ENCODE measurements around the gene LRATD1. TPM values are rescaled to one million over a fixed set of nuclear protein-coding genes. Genes with fewer than 3 reads are reported as not detected.
A peak's percentile ranks its signal among the peaks of the same experiment; 100 is the strongest.

The LRATD1 gene
- total RNA-seq, 1 experiment from 2014 or later, result not detected

DNA sequence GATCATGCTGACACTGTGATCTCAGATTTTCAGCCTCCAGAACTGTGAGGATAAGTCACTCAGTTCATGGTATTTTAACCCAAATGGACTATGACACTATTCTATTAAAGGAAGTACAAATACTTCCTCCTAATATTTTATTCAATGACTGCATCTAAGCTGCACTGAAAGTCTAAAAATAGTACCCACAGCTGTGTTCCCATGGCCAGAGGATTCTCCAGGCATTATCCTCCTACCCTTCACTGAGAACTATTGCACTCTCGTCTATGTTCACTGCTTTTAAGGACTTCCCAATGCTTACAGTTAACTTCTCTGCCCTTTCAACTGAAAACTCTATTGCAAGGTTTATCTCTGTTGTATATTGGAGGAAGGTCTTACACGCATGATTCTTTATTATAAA lies 15.2 kb downstream of the LRATD1 start:
- no peaks in the 10 kb centered on the region for H3K4me1 ChIP-seq
- H3K36me3 ChIP-seq, result no peaks in the 10 kb centered on the region
- no peaks in the 10 kb centered on the region for H3K9me3 ChIP-seq (replicated peaks)
- H3K27me3 ChIP-seq, result no peaks in the 10 kb centered on the region
- H3K4me3 ChIP-seq, result no peak overlapping the region
- no peak for DNase-seq
- H3K27ac ChIP-seq, result no peak overlapping the region

DNA sequence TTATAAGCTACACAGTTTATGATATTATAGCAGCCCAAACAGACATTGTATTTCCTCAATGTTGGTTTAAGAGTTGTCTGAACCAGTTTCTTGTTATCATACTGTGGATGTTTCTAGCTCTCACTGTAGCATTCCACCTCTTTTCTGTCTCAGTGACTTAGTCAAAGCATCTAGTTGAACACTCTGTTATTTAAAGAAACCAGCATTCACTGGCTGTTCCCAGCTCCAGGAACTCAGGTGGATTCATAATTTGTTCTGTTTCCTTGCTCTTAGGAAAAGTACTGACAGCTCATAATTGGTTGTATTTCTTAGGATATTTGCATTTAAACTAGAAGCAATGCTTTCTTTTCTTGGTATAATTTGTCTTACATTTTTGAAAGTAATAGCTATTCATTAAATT lies 17.5 kb downstream of the LRATD1 start:
- H3K27me3 ChIP-seq, result no peaks in the 10 kb centered on the region
- H3K4me1 ChIP-seq, result no peaks in the 10 kb centered on the region
- no peak overlapping the region for H3K27ac ChIP-seq
- no peaks in the 10 kb centered on the region for H3K36me3 ChIP-seq
- DNase-seq, result no peak
- H3K9me3 ChIP-seq (replicated peaks), result no peaks in the 10 kb centered on the region
- H3K4me3 ChIP-seq, result no peak overlapping the region

DNA sequence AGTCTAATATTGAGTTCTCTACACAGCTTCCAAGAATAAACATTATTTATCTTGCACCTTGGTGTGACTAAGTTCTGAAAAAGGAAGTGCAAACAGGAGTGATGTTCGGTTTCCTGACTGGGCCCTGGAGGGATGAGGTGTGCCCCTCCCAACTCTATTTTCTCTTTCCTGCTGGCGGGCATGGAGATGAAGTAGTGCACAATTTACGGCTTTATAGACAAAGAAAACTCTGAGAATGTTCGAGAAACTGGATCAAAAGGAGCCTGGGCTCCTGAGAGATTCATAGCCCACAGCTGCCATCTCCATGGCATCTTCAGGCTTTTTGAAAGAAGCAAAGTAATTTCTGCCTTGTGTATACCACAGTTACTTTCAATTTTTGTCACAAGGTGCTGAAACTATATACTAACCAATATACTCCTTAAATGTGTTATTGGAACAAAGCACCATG lies 22.3 kb downstream of the LRATD1 start:
- Histone ChIP-seq H3K4me1 (no peaks in the 10 kb centered on the region), H3K27me3 (no peaks in the 10 kb centered on the region), H3K4me3 (no peak overlapping the region), H3K27ac (no peak overlapping the region), H3K36me3 (no peaks in the 10 kb centered on the region), H3K9me3 (replicated peaks) (no peaks in the 10 kb centered on the region)
- no peak for DNase-seq

DNA sequence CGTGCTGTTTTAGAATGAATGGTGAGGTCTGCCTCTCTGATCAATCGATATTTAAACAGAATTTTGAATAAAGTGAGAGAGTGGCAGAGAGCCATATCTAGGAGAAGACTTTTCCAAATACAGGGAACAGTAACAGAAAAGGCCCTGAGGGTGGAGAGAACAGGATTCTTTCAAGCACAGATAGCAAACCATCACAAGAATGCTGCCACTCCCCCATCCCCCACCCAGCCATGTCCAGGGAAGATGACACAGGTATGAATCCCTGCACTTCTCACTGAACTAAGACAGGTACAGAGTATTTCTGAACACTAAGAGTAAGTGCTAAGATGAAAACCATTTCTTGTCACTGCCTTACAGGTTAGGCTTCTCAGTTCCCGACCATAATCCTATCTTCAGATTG lies 23.6 kb downstream of the LRATD1 start:
- no peak overlapping the region for H3K4me3 ChIP-seq
- DNase-seq, result no peak
- no peak overlapping the region for H3K27ac ChIP-seq
- no peaks in the 10 kb centered on the region for H3K36me3 ChIP-seq
- H3K9me3 ChIP-seq (replicated peaks), result no peaks in the 10 kb centered on the region
- no peaks in the 10 kb centered on the region for H3K27me3 ChIP-seq
- no peaks in the 10 kb centered on the region for H3K4me1 ChIP-seq

DNA sequence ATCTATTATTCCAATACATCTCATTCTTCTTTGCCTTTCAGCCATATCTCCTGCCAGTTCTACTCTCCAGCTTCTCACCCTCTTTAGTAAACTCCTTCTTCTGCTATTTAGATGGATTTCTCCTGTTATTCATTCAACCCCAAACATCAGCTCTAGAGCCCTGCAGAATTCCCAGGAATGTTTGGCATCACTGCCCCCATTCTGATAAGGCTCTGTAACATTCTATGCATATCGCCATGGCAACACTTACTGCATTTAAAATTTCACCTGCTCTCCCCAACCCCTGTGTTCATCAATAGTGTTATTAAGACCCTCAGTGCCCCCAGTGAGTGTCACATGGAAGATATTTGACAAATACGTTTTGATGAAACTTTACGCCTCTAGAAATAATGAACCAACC lies 28.6 kb downstream of the LRATD1 start:
- DNase-seq, result no peak
- H3K27ac ChIP-seq, result no peak overlapping the region
- H3K36me3 ChIP-seq, result no peaks in the 10 kb centered on the region
- no peak overlapping the region for H3K4me3 ChIP-seq
- no peaks in the 10 kb centered on the region for H3K27me3 ChIP-seq
- H3K9me3 ChIP-seq (replicated peaks), result no peaks in the 10 kb centered on the region
- no peaks in the 10 kb centered on the region for H3K4me1 ChIP-seq

DNA sequence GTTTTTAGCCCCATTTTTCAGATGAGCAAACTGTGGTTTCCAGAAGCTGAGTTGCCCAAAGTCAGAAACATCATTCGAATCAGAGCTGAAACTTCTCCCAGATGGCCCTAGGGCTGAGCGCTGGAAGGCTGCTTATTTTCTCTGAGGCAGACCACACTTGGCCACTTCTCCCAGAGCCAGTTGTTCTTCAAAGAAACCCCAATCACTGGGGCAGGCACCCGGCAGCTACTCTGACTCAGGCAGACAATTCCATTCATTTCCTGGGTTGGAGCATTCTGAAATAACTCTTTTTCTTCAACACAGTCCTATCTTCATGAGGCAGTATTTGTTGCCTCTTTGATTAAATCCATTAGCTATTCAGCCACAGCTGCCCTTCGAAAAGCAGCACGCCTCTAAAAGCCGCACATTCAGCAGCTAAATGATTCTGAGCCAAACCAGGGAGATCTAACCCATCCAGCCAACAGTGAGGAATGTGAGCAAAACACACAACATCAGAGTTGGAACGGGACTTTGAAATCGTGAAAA lies 40.9 kb downstream of the LRATD1 start:
- DNase-seq, result no peak

DNA sequence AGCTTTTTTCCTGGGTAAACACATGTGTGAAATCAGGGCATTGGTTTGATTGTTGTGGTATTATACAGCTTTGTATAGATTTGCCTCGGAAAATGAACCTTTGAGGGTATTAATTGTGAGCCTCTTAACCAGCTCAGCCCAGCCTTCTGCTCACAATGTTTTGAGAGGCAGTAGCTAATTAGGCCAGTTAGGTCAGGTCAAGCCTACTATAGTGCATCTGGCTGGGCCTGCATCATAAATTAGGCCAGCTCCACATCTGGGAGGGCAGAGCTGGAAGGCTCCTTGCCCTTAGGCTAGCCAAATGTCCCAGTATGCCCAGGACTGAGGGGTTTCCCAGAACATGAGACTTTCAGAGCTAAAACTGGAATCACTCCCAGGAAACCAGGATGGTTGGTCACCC lies 43.0 kb downstream of the LRATD1 start:
- H3K4me1 ChIP-seq, result no peaks in the 10 kb centered on the region
- no peaks in the 10 kb centered on the region for H3K36me3 ChIP-seq
- DNase-seq, result no peak
- H3K9me3 ChIP-seq (replicated peaks), result no peaks in the 10 kb centered on the region
- H3K27ac ChIP-seq, result no peak overlapping the region
- H3K4me3 ChIP-seq, result no peak overlapping the region
- H3K27me3 ChIP-seq, result no peaks in the 10 kb centered on the region

More for the DNA sequence above, 40.9 kb downstream of the LRATD1 start:
- H3K4me3 ChIP-seq, result no peak overlapping the region
- H3K27me3 ChIP-seq, result no peaks in the 10 kb centered on the region
- no peaks in the 10 kb centered on the region for H3K9me3 ChIP-seq (replicated peaks)
- no peaks in the 10 kb centered on the region for H3K4me1 ChIP-seq
- H3K36me3 ChIP-seq, result no peaks in the 10 kb centered on the region
- no peak overlapping the region for H3K27ac ChIP-seq

DNA sequence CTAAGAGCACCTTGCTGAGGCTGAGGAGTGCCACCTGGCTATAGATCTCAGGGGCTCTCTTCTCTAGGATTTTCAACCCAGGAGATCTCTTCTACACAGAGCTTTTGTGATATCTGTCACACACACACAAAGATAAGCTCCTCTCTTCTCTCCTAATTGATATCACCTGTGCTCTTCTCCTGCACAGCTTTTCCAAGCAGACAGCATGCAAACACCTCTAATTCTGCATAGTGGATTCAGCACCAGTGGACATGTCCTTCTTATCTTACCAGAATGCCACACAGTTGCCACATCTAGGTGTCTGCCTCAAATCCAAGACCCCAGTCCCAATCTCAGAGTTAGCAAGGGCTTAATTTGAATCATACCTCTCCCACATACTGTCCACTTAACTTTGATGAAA lies 43.9 kb downstream of the LRATD1 start:
- no peak overlapping the region for H3K27ac ChIP-seq
- no peaks in the 10 kb centered on the region for H3K4me1 ChIP-seq
- H3K36me3 ChIP-seq, result no peaks in the 10 kb centered on the region
- no peaks in the 10 kb centered on the region for H3K9me3 ChIP-seq (replicated peaks)
- DNase-seq, result no peak
- no peak overlapping the region for H3K4me3 ChIP-seq
- no peaks in the 10 kb centered on the region for H3K27me3 ChIP-seq

DNA sequence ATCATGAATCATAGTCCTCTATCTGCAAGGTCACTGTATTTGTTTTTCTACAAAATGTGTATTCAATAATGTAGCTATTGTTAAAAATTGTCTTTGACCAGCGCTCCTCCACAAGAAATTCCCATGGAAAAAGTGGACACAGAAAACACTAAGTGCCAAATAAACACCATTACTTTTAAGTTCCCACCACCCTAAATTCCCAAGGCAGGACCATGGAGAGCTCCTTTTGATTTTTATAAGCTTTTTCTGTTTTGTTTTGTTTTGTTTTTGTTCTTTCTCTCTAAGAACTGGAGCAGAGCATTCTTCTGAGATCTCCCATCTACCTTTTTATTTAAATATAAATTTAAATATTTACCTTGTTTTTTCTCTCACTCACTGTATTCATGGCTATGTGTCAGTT lies 44.5 kb downstream of the LRATD1 start:
- Histone ChIP-seq H3K4me3 (no peak overlapping the region), H3K27me3 (no peaks in the 10 kb centered on the region), H3K9me3 (replicated peaks) (no peaks in the 10 kb centered on the region), H3K27ac (no peak overlapping the region), H3K36me3 (no peaks in the 10 kb centered on the region), H3K4me1 (no peaks in the 10 kb centered on the region)
- peak in 1 of 2 experiments; percentile 31 for DNase-seq

DNA sequence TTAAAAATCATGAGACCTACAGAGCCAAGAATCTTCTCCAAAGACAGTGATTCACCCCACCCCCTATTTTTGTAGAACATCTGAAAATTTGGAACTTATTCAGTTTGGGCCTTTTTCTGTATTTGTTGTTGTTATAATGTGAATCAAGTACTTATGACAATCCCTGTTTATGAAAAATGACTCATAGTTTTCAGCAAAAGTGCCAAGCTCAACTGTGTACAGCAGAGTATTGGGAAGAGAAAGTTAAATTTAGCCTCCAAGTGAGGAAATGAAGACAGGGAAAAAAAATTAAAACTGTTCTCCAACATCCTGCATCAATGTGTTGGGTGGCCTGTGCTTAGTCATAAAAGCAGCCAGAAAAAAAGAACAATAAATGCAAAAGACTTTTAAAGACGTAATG lies 46.2 kb downstream of the LRATD1 start:
- no peaks in the 10 kb centered on the region for H3K27me3 ChIP-seq
- no peak for DNase-seq
- no peaks in the 10 kb centered on the region for H3K36me3 ChIP-seq

DNA sequence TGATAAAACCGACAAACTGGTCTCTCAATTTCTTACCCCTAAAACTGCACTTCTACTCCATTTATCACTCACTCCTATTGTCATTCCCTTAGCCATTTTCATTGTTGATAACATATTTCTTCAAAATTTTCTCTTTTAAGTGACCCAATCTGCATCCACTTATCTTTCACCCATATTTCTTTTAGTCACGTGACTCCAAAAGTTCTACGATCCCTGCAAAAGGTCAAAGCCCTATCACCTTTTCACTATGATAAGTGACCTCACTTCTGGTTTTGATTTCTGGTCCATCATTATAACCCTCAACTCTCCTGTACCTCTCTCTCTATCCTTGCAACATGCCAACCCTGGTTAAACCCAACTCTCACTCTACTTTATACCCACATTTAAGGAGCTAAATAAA lies 49.1 kb downstream of the LRATD1 start:
- H3K9me3 ChIP-seq (replicated peaks), result no peaks in the 10 kb centered on the region
- no peak overlapping the region for H3K4me3 ChIP-seq
- H3K27me3 ChIP-seq, result no peaks in the 10 kb centered on the region
- H3K4me1 ChIP-seq, result no peaks in the 10 kb centered on the region
- H3K27ac ChIP-seq, result no peak overlapping the region
- DNase-seq, result no peak
- H3K36me3 ChIP-seq, result no peaks in the 10 kb centered on the region

More for the DNA sequence above, 46.2 kb downstream of the LRATD1 start:
- no peak overlapping the region for H3K4me3 ChIP-seq
- H3K4me1 ChIP-seq, result no peaks in the 10 kb centered on the region
- no peaks in the 10 kb centered on the region for H3K9me3 ChIP-seq (replicated peaks)
- no peak overlapping the region for H3K27ac ChIP-seq
